ENCODE results near the gene AURKB. TPM values are rescaled to one million over a fixed set of nuclear protein-coding genes. Genes with fewer than 3 reads are reported as not detected.
A peak's percentile ranks its signal among the peaks of the same experiment; 100 is the strongest.

Gene AURKB
- total and polyA plus RNA-seq, 2 of the 4 experiments (the other 2 are of a cell fraction): 45.9 to 62.0 TPM

GRCh38 chr17:8160741-8161221, 49.6 kb downstream of the AURKB start (continued):
- TF ChIP-seq CTCF (conservative IDR thresholded peaks at IDR 0.05; ENCODE audit: low read depth, low read length): no peak
- no peak for TF ChIP-seq NFE2L2 (IDR thresholded peaks at IDR 0.05; ENCODE audit: low read depth, low read length)
- no peak for TF ChIP-seq RCOR1 (IDR thresholded peaks at IDR 0.05; ENCODE audit: insufficient replicate concordance, low read length)
- TF ChIP-seq MXI1 (IDR thresholded peaks at IDR 0.05; ENCODE audit: borderline replicate concordance, low read depth, low read length): no peak

GRCh38 chr17:8160224-8160577, 50.2 kb downstream of the AURKB start:
- ChIA-PET CTCF (no interaction called here), POLR2A (ENCODE audit: unreplicated experiment) (no interaction called here)
- Histone ChIP-seq H2AFZ (replicated peaks; ENCODE audit: low read length, poor library complexity) (no peak overlapping the region), H2BK20ac (ENCODE audit: low read depth, low read length) (no peak overlapping the region), H2BK15ac (ENCODE audit: low read depth, low read length) (no peak overlapping the region), H3K79me1 (ENCODE audit: low read depth in 1 of 2, low read length in 2 of 2) (peaks cover 21 to 48% of the 10 kb centered on the region in 2 experiments), H4K20me1 (ENCODE audit: insufficient read depth, low read length) (peaks cover 14% of the 10 kb centered on the region), H3K18ac (ENCODE audit: low read depth, low read length) (no peak overlapping the region), H3K9me1 (ENCODE audit: insufficient read depth, low read length) (peaks cover 14% of the 10 kb centered on the region), H2BK5ac (ENCODE audit: low read depth, low read length, poor library complexity, severe bottlenecking) (no peak overlapping the region), H2AK9ac (replicated peaks; ENCODE audit: low read depth, low read length, poor library complexity) (no peak overlapping the region), H3K27ac (ENCODE audit: insufficient read depth, low read length) (no peak overlapping the region), H3K56ac (ENCODE audit: extremely low read depth, insufficient read depth, low read length) (no peak overlapping the region), H3K4me3 (ENCODE audit: insufficient read depth, low read depth, low read length) (no peak overlapping the region), H2AK5ac (ENCODE audit: low read depth, low read length) (no peak overlapping the region), H3K9me3 (ENCODE audit: control insufficient read depth, insufficient read depth, low read length) (no peaks in the 10 kb centered on the region), H3K36me3 (ENCODE audit: control insufficient read depth, insufficient read depth, low read length) (peaks cover 15% of the 10 kb centered on the region), H3K27me3 (ENCODE audit: control insufficient read depth, insufficient read depth, low read length) (no peaks in the 10 kb centered on the region), H3K4ac (ENCODE audit: low read depth, low read length) (no peak overlapping the region), H3K9ac (ENCODE audit: low read depth, low read length) (no peak overlapping the region), H3K4me1 (ENCODE audit: control insufficient read depth, insufficient read depth, low read length) (peaks cover 30% of the 10 kb centered on the region), H4K91ac (ENCODE audit: insufficient read depth, low read depth, low read length) (no peak overlapping the region), H4K8ac (ENCODE audit: low read depth in 2 of 2, low read length in 2 of 2) (no peak overlapping the region), H3K14ac (replicated peaks; ENCODE audit: low read depth, low read length) (no peak overlapping the region), H3K4me2 (ENCODE audit: low read depth, low read length) (no peak overlapping the region), H3K23ac (ENCODE audit: low read depth, low read length) (no peak overlapping the region), H2BK120ac (ENCODE audit: low read depth, low read length) (no peak overlapping the region), H4K5ac (ENCODE audit: low read depth, low read length) (no peak overlapping the region)
- intact Hi-C loops (cut with micrococcal nuclease) (no loop called here), in situ Hi-C loops (cut with MboI; ENCODE audit: low sequenced_read_pairs) (loop anchor here (25.0 kb wide), 1 partner anchor 923 kb away; the partner anchor contains the start of genes DVL2, GABARAP and PHF23), dilution Hi-C loops (cut with HindIII; ENCODE audit: low sequenced_read_pairs, unreplicated experiment) (no loop called here)
- ATAC-seq (ENCODE audit: low read depth): no peak
- TSS peak; percentile 73 for BruUV-seq (replicated peaks)
- no peak for DNase-seq
- 100% methylated on average over 2 of the region's 4 CpGs; no CpG with 5 or more reads in 1 of the 2 experiments for WGBS, 2 experiments (ENCODE audit: extremely low coverage in 2 of 2, insufficient read length in 1 of 2)
- TF ChIP-seq RFX5 (IDR thresholded peaks at IDR 0.05; ENCODE audit: low read depth, low read length) (no peak), ELK1 (IDR thresholded peaks at IDR 0.05; ENCODE audit: borderline replicate concordance, low read depth, low read length) (no peak), MAZ (IDR thresholded peaks at IDR 0.05; ENCODE audit: borderline replicate concordance, low read depth, low read length) (no peak), CHD1 (IDR thresholded peaks at IDR 0.05; ENCODE audit: low read depth, low read length) (no peak), POLR2A (IDR thresholded peaks at IDR 0.05; ENCODE audit: low read depth, low read length) (no peak), USF2 (IDR thresholded peaks at IDR 0.05; ENCODE audit: low read depth, low read length) (no peak), FOS (IDR thresholded peaks at IDR 0.05; ENCODE audit: low read depth, low read length) (no peak), MAFK (IDR thresholded peaks at IDR 0.05; ENCODE audit: low read depth, low read length) (no peak), RAD21 (IDR thresholded peaks at IDR 0.05; ENCODE audit: low read length) (no peak), BHLHE40 (IDR thresholded peaks at IDR 0.05; ENCODE audit: low read depth, low read length) (no peak), SMC3 (IDR thresholded peaks at IDR 0.05; ENCODE audit: low read depth, low read length) (no peak), MXI1 (IDR thresholded peaks at IDR 0.05; ENCODE audit: borderline replicate concordance, low read depth, low read length) (no peak)
